Right lobe of liver (tissue), 4 donors: Measurements from ENCODE around the gene SH3TC2.

ENCODE experiments used
- POLR2A ChIP-seq: fragments of 450-650 bp; IDR thresholded peaks from one replicate; pipeline ENCODE4 v1.6.1; 2017; ENCODE audit warnings: antibody characterized with exemption, mild to moderate bottlenecking
- TF ChIP-seq, protein P1 (sequence below), 4 donors: fragments of 200-600 bp in 3 of 4; fragments of 450-650 bp in 1 of 4; IDR thresholded peaks; one replicate each; pipeline versions ENCODE4 v1.5.1 to v1.8.0; 2016 to 2022; ENCODE audit warnings: antibody characterized with exemption in 4 of 4, mild to moderate bottlenecking in 2 of 4
- donor health status: DM: no; HTN: no; CAD: no.
- donor health status: DM: no; HTN: no; CAD: no.
- donor health status: DM: no; HTN: yes; CAD: no.

DNA sequence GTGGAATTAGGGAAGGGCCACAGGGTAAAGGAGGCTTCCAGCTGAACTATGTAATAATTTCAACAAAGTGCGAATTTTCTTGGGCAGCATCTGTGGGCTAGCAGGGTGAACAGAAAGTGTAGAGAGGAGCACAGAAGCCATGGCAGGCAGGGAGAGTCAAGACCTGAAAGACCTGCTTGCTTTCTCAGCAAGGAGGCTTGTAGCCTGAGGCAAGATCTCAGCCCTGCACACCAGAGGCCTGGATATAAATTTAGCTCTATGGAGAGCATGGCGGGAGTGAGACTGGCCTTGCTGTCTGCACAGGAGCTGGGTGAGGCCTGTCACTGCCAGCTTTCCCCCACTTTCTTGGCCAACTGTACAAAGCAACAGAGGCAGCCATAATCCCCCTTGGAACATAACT, 32.1 kb upstream of the SH3TC2 start:
- TF ChIP-seq, protein P1, sequence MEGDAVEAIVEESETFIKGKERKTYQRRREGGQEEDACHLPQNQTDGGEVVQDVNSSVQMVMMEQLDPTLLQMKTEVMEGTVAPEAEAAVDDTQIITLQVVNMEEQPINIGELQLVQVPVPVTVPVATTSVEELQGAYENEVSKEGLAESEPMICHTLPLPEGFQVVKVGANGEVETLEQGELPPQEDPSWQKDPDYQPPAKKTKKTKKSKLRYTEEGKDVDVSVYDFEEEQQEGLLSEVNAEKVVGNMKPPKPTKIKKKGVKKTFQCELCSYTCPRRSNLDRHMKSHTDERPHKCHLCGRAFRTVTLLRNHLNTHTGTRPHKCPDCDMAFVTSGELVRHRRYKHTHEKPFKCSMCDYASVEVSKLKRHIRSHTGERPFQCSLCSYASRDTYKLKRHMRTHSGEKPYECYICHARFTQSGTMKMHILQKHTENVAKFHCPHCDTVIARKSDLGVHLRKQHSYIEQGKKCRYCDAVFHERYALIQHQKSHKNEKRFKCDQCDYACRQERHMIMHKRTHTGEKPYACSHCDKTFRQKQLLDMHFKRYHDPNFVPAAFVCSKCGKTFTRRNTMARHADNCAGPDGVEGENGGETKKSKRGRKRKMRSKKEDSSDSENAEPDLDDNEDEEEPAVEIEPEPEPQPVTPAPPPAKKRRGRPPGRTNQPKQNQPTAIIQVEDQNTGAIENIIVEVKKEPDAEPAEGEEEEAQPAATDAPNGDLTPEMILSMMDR (IDR thresholded peaks at IDR 0.05), result no peak
- TF ChIP-seq POLR2A, result no peak
